GM12878 (cell line): ENCODE measurements around the gene TMEM114. TPM values are rescaled to one million over a fixed set of nuclear protein-coding genes. Genes with fewer than 3 reads are reported as not detected.

Experiments
- CBX3 ChIP-seq: fragments of 200-600 bp; sonication (generic); IDR thresholded peaks from 2 replicates; pipeline ENCODE4 v1.6.1; 2016; ENCODE audit warnings: low read depth, borderline replicate concordance
- CREM ChIP-seq: IDR thresholded peaks from 2 replicates; pipeline ENCODE4 v1.6.1; 2014; ENCODE audit warnings: antibody characterized with exemption, low read depth
- FOXM1 ChIP-seq: IDR thresholded peaks from 2 replicates; pipeline ENCODE4 v1.6.1; 2012; ENCODE audit warnings: low read depth, mild to moderate bottlenecking, inconsistent platforms, low read length, moderate library complexity
- IKZF2 ChIP-seq, 2 experiments: fragments of 450-650 bp; IDR thresholded peaks; 2 replicates each; pipeline ENCODE4 v1.6.1; 2017; ENCODE audit warnings: mild to moderate bottlenecking in 2 of 2, moderate library complexity in 2 of 2
- MEF2B ChIP-seq: fragments of 450-650 bp; IDR thresholded peaks from 2 replicates; pipeline ENCODE4 v1.6.1; 2018; ENCODE audit warnings: mild to moderate bottlenecking, moderate library complexity; ENCODE audit not compliant: partially characterized antibody, poor library complexity, severe bottlenecking
- MTA2 ChIP-seq: fragments of 450-650 bp; IDR thresholded peaks from 2 replicates; pipeline ENCODE4 v1.6.1; 2016; ENCODE audit warnings: low read depth, mild to moderate bottlenecking, moderate library complexity
- NBN ChIP-seq: fragments of 450-650 bp; IDR thresholded peaks from 2 replicates; pipeline ENCODE4 v1.6.1; 2016
- RB1 ChIP-seq: fragments of 450-650 bp; formaldehyde crosslinking; IDR thresholded peaks from 2 replicates; pipeline ENCODE4 v1.6.1; 2017; ENCODE audit warnings: mild to moderate bottlenecking, borderline replicate concordance
- RELB ChIP-seq: fragments of 450-650 bp; IDR thresholded peaks from 2 replicates; pipeline ENCODE4 v1.6.1; 2017; ENCODE audit warnings: low read depth, mild to moderate bottlenecking, moderate library complexity
- SMC3 ChIP-seq: IDR thresholded peaks from 2 replicates; pipeline ENCODE4 v1.6.1; 2011; ENCODE audit warnings: low read length, improper control_type of control experiment, borderline replicate concordance
- SP1 ChIP-seq: IDR thresholded peaks from one replicate; pipeline ENCODE4 v1.6.1; 2011; ENCODE audit warnings: low read depth, low read length
- SREBF1 ChIP-seq: IDR thresholded peaks from 2 replicates; pipeline ENCODE4 v1.6.1; 2012; ENCODE audit warnings: mild to moderate bottlenecking, low read length
- TBL1XR1 ChIP-seq: IDR thresholded peaks from 2 replicates; pipeline ENCODE4 v1.6.1; 2012; ENCODE audit warnings: low read depth, low read length, improper control_type of control experiment
- ZNF207 ChIP-seq: fragments of 450-650 bp; IDR thresholded peaks from 2 replicates; pipeline ENCODE4 v1.6.1; 2014; ENCODE audit warnings: antibody characterized with exemption, mild to moderate bottlenecking, borderline replicate concordance
- ZNF24 ChIP-seq: fragments of 450-650 bp; IDR thresholded peaks from 2 replicates; pipeline ENCODE4 v1.6.1; 2017; ENCODE audit warnings: antibody characterized with exemption, mild to moderate bottlenecking
- ZNF274 ChIP-seq: IDR thresholded peaks from one replicate; pipeline ENCODE4 v1.8.0; 2011; ENCODE audit not compliant: insufficient read length, insufficient read depth
- polyA plus RNA-seq, 11 experiments: library from polyadenylated mRNA; depleted of rRNA in 4 of 11; unstranded in 6 of 11; stranded (reverse) in 5 of 11; fragments of >200 nt; fragmentation: Nextera tagmentation in 4 of 11; fragmentation: Illumina TruSeq in 1 of 11; extraction: Ambion mirVana in 4 of 11; extraction: Trizol in 1 of 11; gene quantifications; 1 replicate in 1 of 11; 2 replicates in 10 of 11; pipeline versions ENCODE4 v1.2.1 to v1.2.3, GENCODE V29; 2011 to 2016; ENCODE audit warnings: inconsistent platforms in 2 of 11, missing spikeins in 2 of 11, low read depth in 1 of 11
- total RNA-seq, 4 experiments: library from RNA; depleted of rRNA in 3 of 4; stranded (reverse); fragments of >200 nt in 3 of 4; fragmentation: Illumina TruSeq in 1 of 4; extraction: Trizol in 1 of 4; gene quantifications; 2 replicates each; pipeline versions ENCODE4 v1.2.1 to v1.2.3, GENCODE V29; 2013 to 2021
- TF ChIP-seq, protein P1 (sequence below): fragments of 450-650 bp; IDR thresholded peaks from 2 replicates; pipeline ENCODE4 v1.6.1; 2017; ENCODE audit warnings: mild to moderate bottlenecking, low read depth, inconsistent platforms; ENCODE audit not compliant: poor library complexity, severe bottlenecking
- TF ChIP-seq, protein P2 (sequence below), 3 experiments: IDR thresholded peaks in 2 of 3; conservative IDR thresholded peaks in 1 of 3; 2 replicates each; pipeline ENCODE4 v1.5.1; 2011; ENCODE audit warnings: low read depth in 3 of 3, low read length in 3 of 3, mild to moderate bottlenecking in 3 of 3, control low read depth in 2 of 3, moderate library complexity in 2 of 3, inconsistent platforms in 1 of 3, mixed read lengths in 1 of 3; ENCODE audit not compliant: control insufficient read depth in 2 of 3, insufficient read depth in 1 of 3; ENCODE audit errors: extremely low read depth in 1 of 3
- TF ChIP-seq, protein P3 (sequence below): fragments of 450-650 bp; IDR thresholded peaks from 2 replicates; pipeline ENCODE4 v1.6.1; 2018; ENCODE audit warnings: mild to moderate bottlenecking, low read depth, moderate library complexity; ENCODE audit not compliant: partially characterized antibody

TMEM114 gene
- total and polyA plus RNA-seq, 10 of the 15 experiments (the other 5 are each of a cell fraction or from before 2014, with no cell fraction given): not detected

- TF ChIP-seq ZNF207: peak; percentile 45; the same call in 1 of the 2 replicates
- no peak for TF ChIP-seq TBL1XR1
- TF ChIP-seq SP1: peak; percentile 50
- no peak for TF ChIP-seq CBX3
- TF ChIP-seq, protein P1, sequence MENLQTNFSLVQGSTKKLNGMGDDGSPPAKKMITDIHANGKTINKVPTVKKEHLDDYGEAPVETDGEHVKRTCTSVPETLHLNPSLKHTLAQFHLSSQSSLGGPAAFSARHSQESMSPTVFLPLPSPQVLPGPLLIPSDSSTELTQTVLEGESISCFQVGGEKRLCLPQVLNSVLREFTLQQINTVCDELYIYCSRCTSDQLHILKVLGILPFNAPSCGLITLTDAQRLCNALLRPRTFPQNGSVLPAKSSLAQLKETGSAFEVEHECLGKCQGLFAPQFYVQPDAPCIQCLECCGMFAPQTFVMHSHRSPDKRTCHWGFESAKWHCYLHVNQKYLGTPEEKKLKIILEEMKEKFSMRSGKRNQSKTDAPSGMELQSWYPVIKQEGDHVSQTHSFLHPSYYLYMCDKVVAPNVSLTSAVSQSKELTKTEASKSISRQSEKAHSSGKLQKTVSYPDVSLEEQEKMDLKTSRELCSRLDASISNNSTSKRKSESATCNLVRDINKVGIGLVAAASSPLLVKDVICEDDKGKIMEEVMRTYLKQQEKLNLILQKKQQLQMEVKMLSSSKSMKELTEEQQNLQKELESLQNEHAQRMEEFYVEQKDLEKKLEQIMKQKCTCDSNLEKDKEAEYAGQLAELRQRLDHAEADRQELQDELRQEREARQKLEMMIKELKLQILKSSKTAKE: peak; percentile 32
- TF ChIP-seq, protein P2, sequence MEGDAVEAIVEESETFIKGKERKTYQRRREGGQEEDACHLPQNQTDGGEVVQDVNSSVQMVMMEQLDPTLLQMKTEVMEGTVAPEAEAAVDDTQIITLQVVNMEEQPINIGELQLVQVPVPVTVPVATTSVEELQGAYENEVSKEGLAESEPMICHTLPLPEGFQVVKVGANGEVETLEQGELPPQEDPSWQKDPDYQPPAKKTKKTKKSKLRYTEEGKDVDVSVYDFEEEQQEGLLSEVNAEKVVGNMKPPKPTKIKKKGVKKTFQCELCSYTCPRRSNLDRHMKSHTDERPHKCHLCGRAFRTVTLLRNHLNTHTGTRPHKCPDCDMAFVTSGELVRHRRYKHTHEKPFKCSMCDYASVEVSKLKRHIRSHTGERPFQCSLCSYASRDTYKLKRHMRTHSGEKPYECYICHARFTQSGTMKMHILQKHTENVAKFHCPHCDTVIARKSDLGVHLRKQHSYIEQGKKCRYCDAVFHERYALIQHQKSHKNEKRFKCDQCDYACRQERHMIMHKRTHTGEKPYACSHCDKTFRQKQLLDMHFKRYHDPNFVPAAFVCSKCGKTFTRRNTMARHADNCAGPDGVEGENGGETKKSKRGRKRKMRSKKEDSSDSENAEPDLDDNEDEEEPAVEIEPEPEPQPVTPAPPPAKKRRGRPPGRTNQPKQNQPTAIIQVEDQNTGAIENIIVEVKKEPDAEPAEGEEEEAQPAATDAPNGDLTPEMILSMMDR (IDR thresholded peaks at IDR 0.05 in 2 of 3, conservative IDR thresholded peaks at IDR 0.05 in 1 of 3; ENCODE audit: control insufficient read depth in 2 of 3, extremely low read depth in 1 of 3, insufficient read depth in 1 of 3, low read depth in 3 of 3, low read length in 3 of 3): peak; percentile 88 to 99 (median 95)
- TF ChIP-seq SMC3: peak; percentile 92
- TF ChIP-seq RELB: no peak
- TF ChIP-seq MEF2B: no peak
- peak; percentile 54; the same call in 1 of the 2 replicates for TF ChIP-seq CREM
- peak; percentile 57 for TF ChIP-seq NBN
- peak; percentile 13; the same call in 1 of the 2 replicates for TF ChIP-seq MTA2
- TF ChIP-seq FOXM1: peak; percentile 58; the same call in 1 of the 2 replicates
- TF ChIP-seq ZNF24: peak; percentile 83
- TF ChIP-seq SREBF1: 0 out of 2 replicates have a peak, but pooled peaks have one; percentile 9
- TF ChIP-seq ZNF274: no peak
- peak; percentile 28; the same call in 1 of the 2 replicates for TF ChIP-seq RB1
- TF ChIP-seq IKZF2 (IDR thresholded peaks at IDR 0.05): peak in 1 of 2 experiments; percentile 37; a peak in 2 of 4 replicates
- TF ChIP-seq, protein P3, sequence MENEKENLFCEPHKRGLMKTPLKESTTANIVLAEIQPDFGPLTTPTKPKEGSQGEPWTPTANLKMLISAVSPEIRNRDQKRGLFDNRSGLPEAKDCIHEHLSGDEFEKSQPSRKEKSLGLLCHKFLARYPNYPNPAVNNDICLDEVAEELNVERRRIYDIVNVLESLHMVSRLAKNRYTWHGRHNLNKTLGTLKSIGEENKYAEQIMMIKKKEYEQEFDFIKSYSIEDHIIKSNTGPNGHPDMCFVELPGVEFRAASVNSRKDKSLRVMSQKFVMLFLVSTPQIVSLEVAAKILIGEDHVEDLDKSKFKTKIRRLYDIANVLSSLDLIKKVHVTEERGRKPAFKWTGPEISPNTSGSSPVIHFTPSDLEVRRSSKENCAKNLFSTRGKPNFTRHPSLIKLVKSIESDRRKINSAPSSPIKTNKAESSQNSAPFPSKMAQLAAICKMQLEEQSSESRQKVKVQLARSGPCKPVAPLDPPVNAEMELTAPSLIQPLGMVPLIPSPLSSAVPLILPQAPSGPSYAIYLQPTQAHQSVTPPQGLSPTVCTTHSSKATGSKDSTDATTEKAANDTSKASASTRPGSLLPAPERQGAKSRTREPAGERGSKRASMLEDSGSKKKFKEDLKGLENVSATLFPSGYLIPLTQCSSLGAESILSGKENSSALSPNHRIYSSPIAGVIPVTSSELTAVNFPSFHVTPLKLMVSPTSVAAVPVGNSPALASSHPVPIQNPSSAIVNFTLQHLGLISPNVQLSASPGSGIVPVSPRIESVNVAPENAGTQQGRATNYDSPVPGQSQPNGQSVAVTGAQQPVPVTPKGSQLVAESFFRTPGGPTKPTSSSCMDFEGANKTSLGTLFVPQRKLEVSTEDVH: no peak
Observed at GRCh38 chr16:8567355-8568230, 22.7 kb downstream of the TMEM114 start (continued).
